IPS DF 6.9 (cell line): Measurements from ENCODE around the gene GLE1.

Source experiments
- DNase-seq: peaks from one replicate; pipeline ENCODE4 v3.0.0-alpha.2; 2013; ENCODE audit warnings: low read depth, low spot score
- H3K27ac ChIP-seq: one replicate; pipeline ENCODE4 v1.5.1; 2013; ENCODE audit warnings: low read length, control low read depth
- H3K27me3 ChIP-seq: 2 replicates; pipeline ENCODE4 v1.6.1; 2013; ENCODE audit warnings: mild to moderate bottlenecking, low read length; ENCODE audit not compliant: control insufficient read depth, insufficient read depth
- H3K36me3 ChIP-seq: 2 replicates; pipeline ENCODE4 v1.6.1; 2013; ENCODE audit warnings: low read length; ENCODE audit not compliant: control insufficient read depth, insufficient read depth
- H3K4me1 ChIP-seq: 2 replicates; pipeline ENCODE4 v1.6.1; 2013; ENCODE audit warnings: low read length; ENCODE audit not compliant: control insufficient read depth, insufficient read depth
- H3K4me3 ChIP-seq: 2 replicates; pipeline ENCODE4 v1.5.1; 2013; ENCODE audit warnings: mild to moderate bottlenecking, low read length
- H3K9me3 ChIP-seq: 2 replicates; pipeline ENCODE4 v1.6.1; 2013; ENCODE audit warnings: low read length, inconsistent platforms; ENCODE audit not compliant: control insufficient read depth, insufficient read depth
- WGBS: extraction: QIAGEN DNeasy Blood & Tissue Kit; methylation state at CpG from one replicate; pipeline ENCODE4 v1.1.7; 2013; ENCODE audit warnings: mixed read lengths, missing lambda C conversion rate; ENCODE audit not compliant: insufficient read length, insufficient coverage; 5-methylcytosine and 5-hydroxymethylcytosine counted together

Gene GLE1

GRCh38 chr9:128587453-128587852 is 82.9 kb downstream of the GLE1 start:
- Histone ChIP-seq H3K4me3 (no peak overlapping the region), H3K36me3 (peaks cover 38% of the 10 kb centered on the region), H3K27ac (no peak overlapping the region), H3K9me3 (no peaks in the 10 kb centered on the region), H3K27me3 (no peaks in the 10 kb centered on the region), H3K4me1 (no peaks in the 10 kb centered on the region)
- DNase-seq: no peak
- WGBS: no CpG with 5 or more reads among the region's 6 CpGs

- H3K4me1 ChIP-seq: no peaks in the 10 kb centered on the region
- no peak overlapping the region for H3K27ac ChIP-seq
- peaks cover 36% of the 10 kb centered on the region for H3K36me3 ChIP-seq
- no peak overlapping the region for H3K4me3 ChIP-seq
- no peak for DNase-seq
- no peaks in the 10 kb centered on the region for H3K9me3 ChIP-seq
- no CpG with 5 or more reads among the region's 11 CpGs for whole genome bisulfite sequencing
- H3K27me3 ChIP-seq: no peaks in the 10 kb centered on the region
Measured at GRCh38 chr9:128588581-128589233, 84.2 kb downstream of the GLE1 start.
